GM13977 (cell line): ENCODE results near the gene RNF175.

Source experiments
- DNase-seq: peaks from one replicate; pipeline ENCODE4 v3.0.0; 2012; ENCODE audit warnings: low spot score
- in situ Hi-C: fragments of 300-500 bp; cut with MboI; formaldehyde crosslinking; loops from one replicate; pipeline ENCODE4 v1.12.0; 2022; ENCODE audit warnings: low sequenced_read_pairs, low pct_unique_long_range_greater_than_20kb, mixed read lengths, inconsistent platforms; ENCODE audit not compliant: unreplicated experiment
- TF ChIP-seq, protein P1 (sequence below): IDR thresholded peaks from 2 replicates; pipeline ENCODE4 v1.5.1; 2012; ENCODE audit warnings: mild to moderate bottlenecking, control low read depth; ENCODE audit not compliant: insufficient read depth; ENCODE audit errors: extremely low read depth, missing control alignments

RNF175 gene

DNA sequence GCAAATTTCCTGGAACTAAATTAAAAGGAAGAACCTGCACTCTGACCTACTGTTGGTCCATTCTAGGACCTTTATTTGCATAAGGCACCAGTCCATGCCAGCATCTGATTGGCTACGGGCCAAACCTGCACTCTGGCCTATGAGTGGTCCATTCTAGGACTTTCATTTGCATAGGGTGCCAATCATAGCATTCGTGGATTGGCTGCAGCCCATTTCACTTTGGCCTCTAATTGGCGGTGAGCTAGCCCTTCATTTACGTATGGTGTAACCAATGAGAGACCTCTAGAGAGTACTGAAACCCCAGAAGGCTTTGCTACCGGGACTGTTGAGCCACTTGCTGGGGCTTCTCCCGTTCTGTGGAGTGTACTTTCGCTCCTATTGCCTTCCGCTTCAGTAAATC is 6.1 kb upstream of the RNF175 start:
- TF ChIP-seq, protein P1, sequence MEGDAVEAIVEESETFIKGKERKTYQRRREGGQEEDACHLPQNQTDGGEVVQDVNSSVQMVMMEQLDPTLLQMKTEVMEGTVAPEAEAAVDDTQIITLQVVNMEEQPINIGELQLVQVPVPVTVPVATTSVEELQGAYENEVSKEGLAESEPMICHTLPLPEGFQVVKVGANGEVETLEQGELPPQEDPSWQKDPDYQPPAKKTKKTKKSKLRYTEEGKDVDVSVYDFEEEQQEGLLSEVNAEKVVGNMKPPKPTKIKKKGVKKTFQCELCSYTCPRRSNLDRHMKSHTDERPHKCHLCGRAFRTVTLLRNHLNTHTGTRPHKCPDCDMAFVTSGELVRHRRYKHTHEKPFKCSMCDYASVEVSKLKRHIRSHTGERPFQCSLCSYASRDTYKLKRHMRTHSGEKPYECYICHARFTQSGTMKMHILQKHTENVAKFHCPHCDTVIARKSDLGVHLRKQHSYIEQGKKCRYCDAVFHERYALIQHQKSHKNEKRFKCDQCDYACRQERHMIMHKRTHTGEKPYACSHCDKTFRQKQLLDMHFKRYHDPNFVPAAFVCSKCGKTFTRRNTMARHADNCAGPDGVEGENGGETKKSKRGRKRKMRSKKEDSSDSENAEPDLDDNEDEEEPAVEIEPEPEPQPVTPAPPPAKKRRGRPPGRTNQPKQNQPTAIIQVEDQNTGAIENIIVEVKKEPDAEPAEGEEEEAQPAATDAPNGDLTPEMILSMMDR: no peak
- DNase-seq: no peak
- in situ Hi-C loops: loop anchor here (25.0 kb wide), 1 partner anchor 429 kb away; the partner anchor contains the start of gene MND1

DNA sequence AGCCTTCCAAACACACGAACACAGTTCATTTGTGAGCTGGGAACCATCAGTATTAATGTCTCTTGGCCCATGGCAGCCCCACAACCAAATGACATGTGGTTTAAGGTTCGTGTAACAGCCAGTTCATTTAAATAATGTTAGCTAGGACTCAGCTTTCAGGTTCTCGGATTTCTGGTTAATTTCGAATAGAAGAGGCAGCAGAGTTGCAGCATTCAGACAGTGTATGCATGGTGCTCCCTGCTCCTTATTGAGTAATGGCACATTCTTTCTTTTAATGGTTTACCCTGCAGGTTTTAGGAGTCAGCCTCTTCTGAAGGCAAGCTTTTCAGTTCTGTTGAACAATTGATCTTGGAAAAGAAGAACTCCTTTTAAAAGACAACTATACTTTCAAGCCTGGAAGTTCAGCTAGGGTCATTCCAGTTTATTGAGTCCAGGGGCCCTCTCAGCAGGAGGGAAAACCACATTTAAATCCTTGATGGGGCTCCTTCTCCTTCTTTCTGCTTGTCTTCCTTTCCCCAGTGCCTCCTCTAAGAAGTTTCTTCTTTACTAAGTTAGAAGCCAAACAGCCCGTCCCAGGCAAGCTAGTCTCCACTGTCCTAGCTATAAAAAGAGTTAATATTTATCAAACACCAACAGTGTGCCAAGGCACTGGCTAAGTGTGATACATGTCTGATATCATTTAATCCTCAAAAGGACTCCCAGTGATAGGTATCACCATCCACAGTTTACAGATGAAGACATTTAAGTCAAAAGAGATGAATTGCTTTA is 5.0 kb upstream of the RNF175 start:
- in situ Hi-C loops: loop anchor here (25.0 kb wide), 1 partner anchor 427 kb away; the partner anchor contains the start of gene MND1
- no peak for DNase-seq
- TF ChIP-seq, protein P1: no peak

DNA sequence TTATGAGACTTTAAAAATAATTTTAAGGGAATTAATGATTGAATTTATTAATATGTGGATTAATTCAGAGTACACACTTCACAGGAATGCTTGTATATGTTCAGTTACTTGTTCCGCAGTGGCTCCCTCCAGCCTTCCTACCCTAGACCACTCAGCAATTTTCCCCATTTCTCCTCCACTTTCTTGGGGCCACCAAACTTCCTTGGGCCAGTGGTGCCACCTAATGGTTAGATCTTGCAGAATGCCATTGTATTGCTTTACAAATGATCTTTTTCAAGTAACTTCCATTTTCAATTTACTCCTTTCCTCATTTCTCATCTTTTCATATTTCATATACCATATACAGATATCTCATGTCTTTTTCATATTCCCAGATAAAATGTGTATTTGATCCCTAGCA is 3.6 kb upstream of the RNF175 start:
- no peak for DNase-seq
- in situ Hi-C loops: loop anchor here (25.0 kb wide), 1 partner anchor 426 kb away; the partner anchor contains the start of gene MND1
- TF ChIP-seq, protein P1: peak; percentile 24

DNA sequence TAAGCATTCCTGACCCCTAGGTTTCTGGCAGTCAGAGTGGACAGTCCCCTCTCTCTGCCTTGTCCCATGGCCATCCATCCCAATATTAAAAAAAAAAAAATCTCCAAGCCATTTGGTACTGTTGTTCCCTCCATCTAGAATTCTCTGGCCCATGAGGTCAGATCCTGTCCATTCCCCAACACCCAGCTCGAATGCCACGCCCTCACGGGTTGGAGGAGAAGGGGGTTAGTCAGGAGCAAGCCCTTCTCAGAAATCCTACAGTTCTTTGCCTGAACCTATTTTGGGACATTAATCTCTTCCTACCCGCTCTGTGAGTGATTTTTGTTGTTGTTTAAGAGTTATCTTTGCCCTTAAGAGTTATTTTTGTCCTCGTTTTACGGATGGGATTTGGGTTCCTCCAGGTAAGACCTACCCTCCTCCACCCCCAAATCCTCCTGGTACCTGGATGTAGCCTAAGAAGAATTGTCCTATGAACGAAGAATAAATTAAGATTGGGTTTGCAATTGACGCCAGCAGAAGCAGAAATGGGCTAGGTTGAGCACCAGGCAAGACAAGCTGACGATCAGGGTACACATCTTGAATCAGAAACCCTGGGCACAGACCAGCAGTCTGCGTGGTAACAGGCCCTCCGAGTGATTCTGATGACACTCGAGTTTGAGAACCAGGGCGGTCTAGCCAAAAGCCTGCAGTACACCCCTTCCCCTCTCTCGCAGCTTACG is 977 bp downstream of the RNF175 start:
- TF ChIP-seq, protein P1: no peak
- DNase-seq: no peak
- in situ Hi-C loops: loop anchor here (10.0 to 25.0 kb wide), 2 partner anchors 124 to 422 kb away; partner anchors contain the start of gene MND1

DNA sequence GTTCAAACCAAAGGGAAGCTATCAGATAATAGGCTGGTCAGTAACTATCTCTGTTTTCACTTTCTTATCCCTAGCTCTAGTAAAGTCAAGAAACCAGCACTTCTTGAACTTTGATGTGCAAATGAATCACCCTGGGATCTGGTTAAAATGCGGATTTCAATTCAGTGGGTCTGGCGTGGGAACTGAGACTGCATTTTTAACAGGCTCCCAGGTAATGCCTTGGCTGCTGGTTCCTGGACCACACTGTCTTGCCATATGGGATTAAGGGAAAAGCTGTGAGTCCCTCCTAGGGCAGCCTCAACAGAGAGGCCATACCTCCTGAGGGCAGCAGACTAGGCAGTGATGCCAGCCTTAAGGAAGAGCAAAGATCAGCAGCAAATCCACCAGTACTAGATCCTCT is 1.7 kb downstream of the RNF175 start:
- in situ Hi-C loops: loop anchor here (10.0 to 25.0 kb wide), 2 partner anchors 123 to 421 kb away; partner anchors contain the start of gene MND1
- no peak for DNase-seq
- TF ChIP-seq, protein P1: no peak

DNA sequence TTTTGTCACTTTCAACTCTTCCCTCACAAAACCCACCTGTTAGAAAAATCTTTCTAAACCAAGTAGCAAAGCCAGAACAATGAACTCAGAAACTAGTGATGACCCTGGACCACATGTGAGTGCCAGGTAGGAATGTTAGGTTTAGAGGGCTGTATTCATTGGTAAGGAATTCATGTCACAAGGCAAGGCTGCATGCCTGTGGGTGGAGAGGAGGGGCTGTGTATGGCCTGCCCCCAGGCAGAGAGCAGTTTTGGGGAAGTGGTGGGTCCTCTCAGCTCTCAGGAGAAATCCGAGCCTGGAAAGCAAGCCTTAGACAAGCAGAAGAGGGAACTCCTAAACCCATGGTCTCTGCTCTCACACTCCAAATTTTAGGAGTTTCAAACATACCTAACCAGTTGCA is 2.4 kb downstream of the RNF175 start:
- in situ Hi-C loops: loop anchor here (10.0 to 25.0 kb wide), 2 partner anchors 123 to 420 kb away; partner anchors contain the start of gene MND1
- TF ChIP-seq, protein P1: no peak
- DNase-seq: no peak
